GM18858 (cell line): ENCODE data around the gene TTYH2.
"Not testable (repeated sequence)": the region's sequence is repeated elsewhere in the genome, so short reads cannot be mapped to it uniquely, and the experiment has no call there.

Experiments
- ATAC-seq: cut with Tn5 transposase; IDR thresholded peaks from one replicate; pipeline ENCODE4 v1.9.1; 2021; ENCODE audit not compliant: unreplicated experiment

The TTYH2 gene, protein sequence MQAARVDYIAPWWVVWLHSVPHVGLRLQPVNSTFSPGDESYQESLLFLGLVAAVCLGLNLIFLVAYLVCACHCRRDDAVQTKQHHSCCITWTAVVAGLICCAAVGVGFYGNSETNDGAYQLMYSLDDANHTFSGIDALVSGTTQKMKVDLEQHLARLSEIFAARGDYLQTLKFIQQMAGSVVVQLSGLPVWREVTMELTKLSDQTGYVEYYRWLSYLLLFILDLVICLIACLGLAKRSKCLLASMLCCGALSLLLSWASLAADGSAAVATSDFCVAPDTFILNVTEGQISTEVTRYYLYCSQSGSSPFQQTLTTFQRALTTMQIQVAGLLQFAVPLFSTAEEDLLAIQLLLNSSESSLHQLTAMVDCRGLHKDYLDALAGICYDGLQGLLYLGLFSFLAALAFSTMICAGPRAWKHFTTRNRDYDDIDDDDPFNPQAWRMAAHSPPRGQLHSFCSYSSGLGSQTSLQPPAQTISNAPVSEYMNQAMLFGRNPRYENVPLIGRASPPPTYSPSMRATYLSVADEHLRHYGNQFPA

GRCh38 chr17:74212913-74213791, at the start of gene TTYH2:
Gene TTYH2, plus strand, starts transcription at chr17:74213571. Its CDS starts 17 bp downstream, at chr17:74213588.
- ATAC-seq: peak; percentile 36

DNA sequence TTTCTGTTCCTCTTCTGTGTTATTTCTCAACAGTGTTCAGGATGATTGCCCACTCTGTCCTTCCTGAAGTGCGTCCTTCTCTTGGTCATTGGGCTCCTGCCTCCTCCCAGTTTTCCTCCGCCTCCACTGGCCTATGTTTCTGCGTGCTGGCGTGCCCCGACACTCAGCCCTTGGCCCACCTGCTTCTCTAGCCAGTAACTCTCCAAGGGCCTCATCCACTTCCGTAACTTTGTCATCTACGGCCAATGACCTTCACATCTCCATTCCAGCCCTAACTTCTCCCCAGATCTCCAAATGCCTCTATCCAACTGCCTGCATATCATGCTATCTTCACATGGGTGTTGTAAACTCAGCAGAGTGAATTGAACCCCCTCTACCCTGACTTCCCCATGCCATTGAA, 49.5 kb upstream of the TTYH2 start:
- ATAC-seq: no peak

DNA sequence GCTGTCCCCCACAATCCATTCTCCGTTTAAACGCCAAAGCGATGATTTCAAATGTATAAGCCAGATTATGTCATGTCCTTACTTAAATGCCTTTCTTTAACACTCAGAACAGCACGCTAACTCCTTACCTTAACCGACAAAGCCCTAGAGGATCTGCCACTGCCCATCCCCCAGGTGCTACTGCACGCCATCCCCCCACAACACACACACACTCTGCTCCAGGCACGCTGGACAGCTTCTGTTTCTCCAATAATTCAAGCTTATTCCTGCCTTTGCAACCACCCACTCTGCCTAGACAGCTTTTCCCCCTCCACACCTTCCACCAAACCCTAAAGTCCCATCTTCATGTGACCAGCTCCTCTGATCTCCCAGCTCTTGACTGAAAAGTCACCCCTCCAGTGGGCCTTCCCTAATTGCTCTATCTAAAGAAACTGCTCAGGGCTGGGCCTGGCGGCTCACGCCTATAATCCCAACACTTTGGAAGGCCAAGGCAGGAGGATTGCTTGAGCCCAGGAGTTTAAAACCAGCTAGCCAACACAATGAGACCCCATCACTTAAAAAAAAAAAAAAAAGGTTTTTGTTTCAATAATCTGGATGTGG, 48.8 kb upstream of the TTYH2 start:
- no peak for ATAC-seq

DNA sequence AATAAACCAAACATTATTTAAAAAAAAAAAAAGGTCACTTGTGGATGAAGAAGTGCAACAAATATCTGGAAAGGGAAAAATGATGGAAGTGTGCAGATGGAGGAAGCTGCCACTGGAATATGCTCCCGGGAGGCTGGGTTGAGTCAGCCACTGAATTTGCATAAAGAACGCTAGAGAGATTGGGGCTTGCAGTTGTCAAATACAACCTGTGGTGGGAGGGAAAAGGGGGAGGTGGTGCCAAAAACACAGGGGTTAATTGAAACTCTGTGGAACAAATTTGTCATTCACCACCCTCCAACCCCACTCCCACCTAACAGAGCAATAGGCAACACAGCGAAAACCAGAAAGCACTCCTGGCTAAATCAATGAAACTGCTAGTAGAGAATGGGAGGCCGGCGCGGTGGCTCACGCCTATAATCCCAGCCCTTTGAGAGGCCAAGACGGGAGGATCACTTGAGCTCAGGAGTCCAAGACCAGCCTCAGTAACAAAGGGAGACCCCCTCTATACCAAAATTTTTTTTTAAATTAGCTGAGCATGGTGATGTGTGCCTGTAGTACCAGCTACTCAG, 47.5 kb upstream of the TTYH2 start:
- ATAC-seq: no peak

GRCh38 chr17:74170924-74171323, 42.4 kb upstream of the TTYH2 start:
- no peak for ATAC-seq

DNA sequence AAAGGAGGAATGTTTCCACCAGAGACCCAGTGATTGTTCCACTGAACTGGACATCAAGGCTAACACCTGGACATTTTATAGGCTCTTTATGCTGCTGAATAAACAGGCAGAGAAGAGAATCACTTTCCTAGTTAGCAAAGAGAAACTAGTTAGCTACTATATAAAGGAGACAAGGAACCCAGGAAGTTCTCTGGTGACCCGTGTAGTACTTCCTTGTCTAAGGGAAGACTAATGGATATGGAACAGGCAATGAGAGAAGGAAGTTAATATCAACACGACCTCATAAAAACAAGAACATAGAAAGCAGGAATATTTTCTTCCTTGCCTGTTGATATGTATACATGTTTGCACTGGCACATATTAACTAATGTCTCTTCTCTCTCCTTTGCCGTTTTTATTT, 40.7 kb upstream of the TTYH2 start:
- ATAC-seq: no peak

DNA sequence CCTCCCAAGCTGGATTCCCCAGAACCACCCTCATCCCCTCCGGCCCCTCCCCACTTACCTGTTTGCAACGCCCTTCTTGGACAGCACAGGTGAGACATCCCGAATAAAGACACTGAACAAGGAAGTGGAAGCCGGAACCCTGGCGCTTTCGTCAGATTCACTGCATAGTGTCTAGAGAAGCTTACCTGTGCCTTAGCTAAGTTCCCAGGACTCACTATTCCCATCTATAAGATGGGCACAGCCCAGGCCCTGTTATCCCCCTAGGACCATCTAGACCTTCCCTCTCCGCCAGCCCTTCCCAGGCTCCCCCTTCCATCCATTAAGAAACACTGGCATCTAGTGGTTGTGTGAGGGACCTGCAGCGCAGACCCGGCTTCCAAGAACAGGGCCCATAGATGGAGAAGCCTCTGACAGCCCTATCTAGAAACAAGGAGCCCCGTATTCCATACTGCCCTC, 36.8 kb upstream of the TTYH2 start:
- no peak for ATAC-seq

DNA sequence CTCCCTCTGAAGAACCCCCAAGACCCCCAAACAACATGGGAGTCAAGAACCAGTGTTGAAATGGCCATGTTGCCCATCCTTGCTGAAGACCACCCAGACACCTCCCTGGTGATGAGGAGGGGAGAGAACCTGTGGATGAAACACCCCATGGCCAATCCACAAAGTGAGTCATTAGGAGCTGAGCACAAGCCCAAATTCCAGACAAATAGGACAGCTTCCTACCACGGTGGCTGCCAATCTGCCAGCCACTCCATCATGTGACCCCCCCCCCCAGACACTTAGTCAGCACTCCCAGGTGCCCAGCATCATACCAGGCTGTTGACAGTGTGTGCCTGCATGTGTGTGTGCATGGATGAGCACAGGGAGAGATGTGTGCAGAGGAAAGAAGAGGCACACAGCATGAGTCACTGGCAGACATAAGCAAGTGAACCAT, 36.3 kb upstream of the TTYH2 start:
- no peak for ATAC-seq

- ATAC-seq: no peak
These were observed 33.8 kb upstream of the TTYH2 start for GRCh38 chr17:74179576-74179975.

GRCh38 chr17:74180336-74180735, 33.0 kb upstream of the TTYH2 start:
- ATAC-seq: no peak

DNA sequence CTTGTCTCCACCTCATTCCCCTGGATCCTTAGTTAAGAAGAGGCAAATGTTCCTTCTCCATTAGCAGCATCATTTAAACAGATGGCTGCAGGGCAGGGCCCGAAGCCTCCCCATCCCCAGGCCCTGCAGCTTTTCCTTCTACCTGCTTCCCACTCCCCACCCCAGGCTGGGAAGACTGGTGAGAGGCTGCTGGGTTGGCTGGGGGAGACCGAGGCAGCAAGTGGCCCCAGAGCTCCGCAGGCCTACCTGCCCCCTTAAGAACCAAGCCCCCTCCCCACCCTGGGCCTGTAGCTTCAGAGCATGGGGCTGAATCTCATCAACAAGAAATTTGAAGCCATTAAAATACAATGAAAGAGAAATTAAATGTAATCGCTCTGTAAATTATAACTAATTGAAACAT, 32.0 kb upstream of the TTYH2 start:
- ATAC-seq: no peak

GRCh38 chr17:74182041-74182723, 31.2 kb upstream of the TTYH2 start:
- ATAC-seq: no peak

- no peak for ATAC-seq
These were observed 30.0 kb upstream of the TTYH2 start for GRCh38 chr17:74183411-74183810.

- ATAC-seq: no peak
These were observed 27.7 kb upstream of the TTYH2 start for GRCh38 chr17:74185571-74186185.

GRCh38 chr17:74186498-74186897, 26.9 kb upstream of the TTYH2 start:
- ATAC-seq: no peak

DNA sequence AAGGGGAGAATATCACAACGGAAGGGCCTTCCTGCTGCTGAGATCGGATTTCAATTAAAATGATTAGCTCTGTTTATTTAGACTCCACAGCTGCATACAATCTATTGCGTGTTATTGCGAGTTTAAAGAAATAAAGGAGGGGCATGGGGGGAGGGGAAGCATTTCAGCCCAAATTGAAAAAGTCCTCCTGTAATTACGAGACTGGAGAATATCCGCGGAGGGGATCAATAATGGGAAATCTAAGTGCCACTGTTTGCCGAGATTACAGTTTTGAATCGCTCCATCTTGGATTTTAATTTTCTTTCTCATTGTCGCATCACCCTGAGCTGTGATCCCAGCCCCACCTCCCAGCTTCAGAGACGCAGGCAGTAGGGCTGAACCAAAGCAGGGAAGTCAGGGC, 25.6 kb upstream of the TTYH2 start:
- no peak for ATAC-seq

DNA sequence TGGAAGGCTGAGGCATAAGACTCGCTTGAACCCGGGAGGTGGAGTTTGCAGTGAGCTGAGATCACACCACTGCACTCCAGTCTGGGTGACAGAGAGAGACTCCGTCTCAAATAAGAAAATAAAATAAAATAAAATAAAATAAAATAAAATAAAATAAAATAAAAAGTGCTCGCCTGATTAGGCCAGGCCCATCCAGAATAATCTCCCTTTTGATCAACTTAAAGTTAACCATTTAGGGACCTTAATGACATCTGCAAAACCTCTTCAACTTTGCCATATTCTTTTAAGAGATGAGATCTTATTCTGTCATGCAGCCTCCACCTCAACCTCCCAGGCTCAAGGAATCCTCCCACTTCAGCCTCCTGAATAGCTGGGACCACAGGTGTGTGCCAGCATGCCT, 24.7 kb upstream of the TTYH2 start:
- ATAC-seq: not testable (repeated sequence)

GRCh38 chr17:74190154-74190553, 23.2 kb upstream of the TTYH2 start:
- peak; percentile 76 for ATAC-seq

DNA sequence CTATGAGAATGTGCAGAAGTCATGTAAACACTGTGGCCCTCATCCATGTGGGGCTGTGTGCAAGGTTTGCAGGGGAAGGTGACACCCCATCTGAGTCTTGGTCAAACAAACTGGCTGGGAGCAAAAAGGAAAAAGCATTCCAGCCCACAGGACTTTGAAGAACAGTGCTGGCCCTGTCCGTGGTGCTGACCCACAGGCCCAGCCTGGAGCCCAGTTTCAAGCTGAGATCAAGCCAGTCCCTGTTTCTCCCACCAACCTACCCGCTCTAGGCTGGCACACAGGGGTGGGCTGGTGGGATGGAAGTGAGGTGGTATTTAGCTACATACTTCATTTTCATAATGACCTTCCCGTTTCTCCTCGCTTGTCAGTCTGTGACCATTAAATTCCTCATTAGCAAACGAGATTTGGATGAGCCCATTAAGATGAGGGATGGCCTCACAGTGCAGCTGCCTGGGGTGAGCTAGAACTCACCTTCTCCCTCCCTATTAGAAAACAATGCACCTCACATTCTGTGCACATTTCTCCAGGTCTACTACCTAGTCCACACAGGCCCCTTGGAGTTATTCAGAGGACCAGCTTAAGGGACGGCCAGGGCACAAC, 22.5 kb upstream of the TTYH2 start:
- no peak for ATAC-seq
